Nephron (organoid): ENCODE results near the gene GNAS-AS1.

Source experiments
- H3K27ac Mint-ChIP-seq, 3 experiments: 2 replicates each; pipeline ENCODE4 v1.8.0; 2020; ENCODE audit warnings: mixed read lengths in 3 of 3, mild to moderate bottlenecking in 2 of 3, moderate library complexity in 1 of 3
- H3K27me3 Mint-ChIP-seq: 2 replicates; pipeline ENCODE4 v1.8.0; 2021; ENCODE audit warnings: low read depth, mild to moderate bottlenecking, moderate library complexity, mixed read lengths
- H3K36me3 Mint-ChIP-seq: 2 replicates; pipeline ENCODE4 v1.8.0; 2020; ENCODE audit warnings: low read depth, mixed read lengths
- H3K4me1 Mint-ChIP-seq: 2 replicates; pipeline ENCODE4 v1.8.0; 2020; ENCODE audit warnings: mixed read lengths
- H3K4me3 Mint-ChIP-seq, 3 experiments: 2 replicates each; pipeline ENCODE4 v1.8.0; 2020; ENCODE audit warnings: mild to moderate bottlenecking in 3 of 3, mixed read lengths in 3 of 3, moderate library complexity in 2 of 3
- H3K9me3 Mint-ChIP-seq: 2 replicates; pipeline ENCODE4 v1.8.0; 2020; ENCODE audit warnings: mixed read lengths
- CTCF ChIP-seq, 3 experiments: fragments of 200-600 bp; sonication (generic); IDR thresholded peaks; one replicate each; pipeline ENCODE4 v1.5.0; 2021; ENCODE audit warnings: antibody characterized with exemption in 3 of 3; ENCODE audit not compliant: unreplicated experiment in 3 of 3

GNAS-AS1 gene

GRCh38 chr20:58871533-58872102 is 20.9 kb upstream of the GNAS-AS1 start:
- Mint-ChIP-seq H3K27ac (no peak overlapping the region), H3K4me3 (no peak overlapping the region), H3K27me3 (peaks cover 4% of the 10 kb centered on the region), H3K9me3 (no peaks in the 10 kb centered on the region), H3K36me3 (no peaks in the 10 kb centered on the region), H3K4me1 (peaks cover 25% of the 10 kb centered on the region)
- TF ChIP-seq CTCF (IDR thresholded peaks at IDR 0.05; ENCODE audit: unreplicated experiment in 3 of 3): no peak

- Mint-ChIP-seq H3K4me3 (no peak overlapping the region), H3K4me1 (peaks cover 16% of the 10 kb centered on the region), H3K36me3 (no peaks in the 10 kb centered on the region), H3K27ac (no peak overlapping the region), H3K27me3 (peaks cover 8% of the 10 kb centered on the region), H3K9me3 (no peaks in the 10 kb centered on the region)
- peak; percentile 84 to 86 (median 86) for TF ChIP-seq CTCF (IDR thresholded peaks at IDR 0.05; ENCODE audit: unreplicated experiment in 3 of 3)
Observed at GRCh38 chr20:58870293-58871014, 19.8 kb upstream of the GNAS-AS1 start.

GRCh38 chr20:58869662-58870227 is 19.0 kb upstream of the GNAS-AS1 start:
- TF ChIP-seq CTCF (IDR thresholded peaks at IDR 0.05; ENCODE audit: unreplicated experiment in 3 of 3): no peak
- Mint-ChIP-seq H3K27ac (no peak overlapping the region), H3K27me3 (peaks cover 8% of the 10 kb centered on the region), H3K9me3 (no peaks in the 10 kb centered on the region), H3K36me3 (no peaks in the 10 kb centered on the region), H3K4me1 (peaks cover 15% of the 10 kb centered on the region), H3K4me3 (no peak overlapping the region)

GRCh38 chr20:58868795-58869194 is 18.1 kb upstream of the GNAS-AS1 start:
- H3K36me3 Mint-ChIP-seq: no peaks in the 10 kb centered on the region
- H3K27me3 Mint-ChIP-seq: peaks cover 8% of the 10 kb centered on the region
- no peak overlapping the region for H3K4me3 Mint-ChIP-seq
- H3K9me3 Mint-ChIP-seq: no peaks in the 10 kb centered on the region
- peak; percentile 38 to 64 (median 60) for TF ChIP-seq CTCF (IDR thresholded peaks at IDR 0.05; ENCODE audit: unreplicated experiment in 3 of 3)
- H3K4me1 Mint-ChIP-seq: peaks cover 15% of the 10 kb centered on the region
- H3K27ac Mint-ChIP-seq: peak overlapping the region in 2 of 3 experiments; percentile 8 to 65

GRCh38 chr20:58867211-58867610 is 16.5 kb upstream of the GNAS-AS1 start:
- H3K4me3 Mint-ChIP-seq: no peak overlapping the region
- H3K4me1 Mint-ChIP-seq: peaks cover 15% of the 10 kb centered on the region

More at GRCh38 chr20:58867211-58867610, 16.5 kb upstream of the GNAS-AS1 start:
- Mint-ChIP-seq H3K9me3 (no peaks in the 10 kb centered on the region), H3K27ac (no peak overlapping the region), H3K27me3 (peaks cover 8% of the 10 kb centered on the region), H3K36me3 (no peaks in the 10 kb centered on the region)
- no peak for TF ChIP-seq CTCF (IDR thresholded peaks at IDR 0.05; ENCODE audit: unreplicated experiment in 3 of 3)
